HG02970 (cell line): ENCODE measurements around the gene DHX34.
"Not testable (repeated sequence)": the region's sequence is repeated elsewhere in the genome, so short reads cannot be mapped to it uniquely, and the experiment has no call there.

ENCODE experiments used
- ATAC-seq: cut with Tn5 transposase; IDR thresholded peaks from one replicate; pipeline ENCODE4 v1.9.1; 2021; ENCODE audit warnings: mild to moderate bottlenecking, moderate library complexity, moderate number of reproducible peaks; ENCODE audit not compliant: unreplicated experiment, low FRiP score

The DHX34 gene

DNA sequence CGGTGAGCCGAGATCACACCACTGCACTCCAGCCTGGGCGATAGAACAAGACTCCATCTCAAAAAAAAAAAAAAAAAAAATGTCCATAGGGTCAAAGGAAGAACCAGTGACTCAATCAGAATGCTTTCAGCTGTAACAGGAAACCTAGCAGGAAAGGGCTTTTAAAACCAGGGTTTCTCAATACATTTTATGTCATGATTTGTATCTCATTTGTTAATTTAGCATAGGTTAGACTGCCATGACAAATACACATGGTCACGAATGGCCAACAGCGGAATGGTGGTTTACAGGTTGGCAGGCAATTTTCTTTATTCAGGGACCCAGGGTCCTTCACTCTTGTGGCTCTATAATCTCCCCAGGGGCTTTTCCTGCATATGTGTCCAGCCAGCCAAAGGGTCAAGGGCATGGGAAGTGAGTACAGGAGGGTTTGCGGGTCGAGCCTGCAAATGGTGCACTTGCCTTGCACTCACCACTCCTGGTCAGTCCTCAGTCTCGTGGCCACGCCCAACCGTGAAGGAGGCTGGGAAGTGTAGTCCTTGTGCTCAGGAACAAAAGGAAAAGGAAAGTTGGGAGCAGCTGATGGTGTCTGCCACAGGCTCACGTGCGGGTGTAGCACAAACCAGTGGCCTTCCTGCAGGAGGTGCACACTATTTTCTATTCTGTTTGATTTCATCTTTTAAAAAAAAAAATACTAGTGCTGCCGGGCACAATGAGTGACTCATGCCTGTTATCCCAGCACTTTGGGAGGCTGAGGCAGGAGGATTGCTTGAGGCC, 14.8 kb downstream of the DHX34 start:
- ATAC-seq = no peak

DNA sequence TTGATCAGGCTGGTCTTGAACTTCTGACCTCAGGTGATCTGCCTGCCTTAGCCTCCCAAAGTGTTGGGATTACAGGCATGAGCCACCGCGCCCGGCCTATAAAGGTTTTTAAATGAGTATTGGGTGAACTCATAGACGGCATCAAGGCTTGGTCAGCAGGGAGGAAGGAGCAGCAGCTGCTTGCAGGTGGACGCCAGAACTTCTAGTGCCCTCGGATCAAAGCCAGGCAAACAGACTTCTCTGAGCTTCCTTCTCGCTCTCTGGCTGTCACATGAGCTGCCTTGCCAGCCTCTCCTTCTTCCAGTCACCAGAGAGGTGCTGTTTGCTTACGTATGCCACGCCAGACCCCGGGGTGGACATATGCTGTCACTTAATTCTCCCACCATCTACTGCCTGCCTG, 16.3 kb downstream of the DHX34 start:
- not testable (repeated sequence) for ATAC-seq

DNA sequence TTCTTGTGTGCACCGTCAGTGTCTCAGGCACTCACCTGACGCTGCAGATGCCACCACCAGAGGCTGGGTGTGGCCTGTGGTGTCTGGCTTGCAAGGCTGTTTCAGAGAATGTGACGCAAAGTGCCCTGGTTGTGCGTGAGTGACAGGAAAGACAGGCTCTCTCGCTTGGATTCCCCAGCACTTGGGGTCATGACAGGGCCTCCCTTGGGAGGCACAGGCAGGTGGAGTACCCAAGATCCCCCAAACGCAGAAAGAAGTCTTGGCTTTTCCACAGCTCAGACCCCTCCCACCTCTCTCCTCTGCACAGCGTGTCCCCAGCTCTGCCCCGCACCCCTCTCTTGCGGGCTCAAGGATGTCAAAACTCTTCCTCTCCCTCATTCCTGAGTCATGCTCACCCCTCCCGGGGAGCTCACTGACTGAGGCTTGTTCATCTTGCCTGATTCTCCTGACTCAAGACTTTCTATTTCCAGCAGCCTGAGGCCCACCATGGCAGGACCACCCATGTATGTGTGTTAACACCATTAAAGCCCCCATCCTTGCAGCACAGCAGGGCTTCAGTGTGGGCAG, 21.0 kb downstream of the DHX34 start:
- no peak for ATAC-seq

DNA sequence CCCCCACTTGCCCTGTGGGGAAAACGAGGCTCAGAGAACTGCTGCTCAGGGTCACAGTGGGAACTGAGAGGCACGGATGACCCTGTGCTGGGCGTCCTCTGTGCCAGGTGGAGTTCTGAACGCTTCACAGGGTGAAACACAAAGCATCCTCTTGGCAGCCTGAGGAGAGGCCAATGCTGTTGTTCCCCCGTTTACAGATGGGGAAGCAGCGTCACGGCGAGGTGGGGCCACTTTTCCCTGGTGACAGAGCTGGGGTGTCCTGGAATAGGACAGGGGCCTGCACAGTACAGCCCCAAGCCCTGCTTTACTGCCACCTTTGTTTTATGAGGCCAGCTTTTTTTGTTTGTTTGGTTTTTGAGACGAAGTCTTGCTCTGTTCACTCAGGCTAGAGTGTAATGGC, 22.1 kb downstream of the DHX34 start:
- no peak for ATAC-seq

DNA sequence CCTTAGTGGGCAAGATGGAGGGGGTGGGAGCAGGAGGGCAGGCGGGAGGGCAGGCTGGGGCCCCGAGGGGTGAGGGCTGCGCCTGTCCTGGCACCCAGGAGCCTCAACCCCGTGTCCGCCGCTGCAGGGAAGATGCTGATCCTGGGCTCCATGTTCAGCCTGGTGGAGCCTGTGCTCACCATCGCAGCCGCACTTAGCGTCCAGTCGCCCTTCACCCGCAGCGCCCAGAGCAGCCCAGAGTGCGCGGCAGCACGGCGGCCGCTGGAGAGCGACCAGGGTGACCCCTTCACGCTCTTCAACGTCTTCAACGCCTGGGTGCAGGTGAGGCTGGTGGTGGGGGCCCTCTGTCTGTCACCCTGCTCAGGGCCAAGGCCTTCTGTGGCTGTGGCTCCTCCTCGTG, 23.5 kb downstream of the DHX34 start:
- no peak for ATAC-seq

DNA sequence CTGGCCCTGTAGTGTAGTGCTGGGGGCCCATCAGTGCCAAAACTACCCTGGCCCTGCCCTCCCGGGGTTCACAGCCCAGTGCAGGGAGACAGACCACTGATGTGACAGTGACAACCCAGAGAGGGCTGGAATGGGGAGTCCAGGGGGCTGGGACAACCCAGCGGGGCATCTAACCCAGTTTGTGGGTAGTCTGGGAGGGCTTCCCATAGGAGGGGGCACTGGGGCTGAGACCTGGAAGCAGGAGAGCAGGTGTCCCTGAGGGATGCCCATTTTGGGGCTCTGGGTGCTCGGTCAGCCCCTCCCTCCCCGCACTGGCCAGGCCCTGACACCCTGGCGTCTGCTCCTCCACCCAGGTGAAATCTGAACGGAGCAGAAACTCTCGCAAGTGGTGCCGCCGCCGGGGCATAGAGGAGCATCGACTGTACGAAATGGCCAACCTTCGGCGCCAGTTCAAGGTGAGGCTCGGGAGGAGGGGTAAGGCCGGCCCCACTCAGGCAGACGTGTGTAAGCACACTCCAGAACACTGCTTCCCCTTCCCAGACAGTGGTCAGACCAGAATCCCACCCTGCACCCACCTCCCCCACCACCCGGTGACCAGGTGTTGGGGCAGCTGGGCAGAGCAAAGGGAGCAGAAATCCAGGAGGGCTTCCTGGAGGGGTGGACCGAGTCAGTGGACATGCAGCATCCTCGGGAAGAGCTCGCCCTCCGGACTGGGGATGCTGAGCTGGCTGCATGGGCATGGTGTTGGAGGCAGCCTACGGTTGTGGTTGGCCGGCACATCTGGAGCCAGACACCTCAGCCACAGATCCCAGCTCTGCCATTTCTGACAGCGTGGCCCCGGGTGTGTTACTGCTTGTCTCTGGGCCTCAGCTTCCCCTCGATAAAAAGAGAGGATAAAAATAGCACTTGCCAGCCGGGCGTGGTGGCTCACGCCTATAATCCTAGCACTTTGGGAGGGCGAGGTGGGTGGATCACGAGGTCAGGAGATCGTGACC, 24.4 kb downstream of the DHX34 start:
- ATAC-seq = no peak

DNA sequence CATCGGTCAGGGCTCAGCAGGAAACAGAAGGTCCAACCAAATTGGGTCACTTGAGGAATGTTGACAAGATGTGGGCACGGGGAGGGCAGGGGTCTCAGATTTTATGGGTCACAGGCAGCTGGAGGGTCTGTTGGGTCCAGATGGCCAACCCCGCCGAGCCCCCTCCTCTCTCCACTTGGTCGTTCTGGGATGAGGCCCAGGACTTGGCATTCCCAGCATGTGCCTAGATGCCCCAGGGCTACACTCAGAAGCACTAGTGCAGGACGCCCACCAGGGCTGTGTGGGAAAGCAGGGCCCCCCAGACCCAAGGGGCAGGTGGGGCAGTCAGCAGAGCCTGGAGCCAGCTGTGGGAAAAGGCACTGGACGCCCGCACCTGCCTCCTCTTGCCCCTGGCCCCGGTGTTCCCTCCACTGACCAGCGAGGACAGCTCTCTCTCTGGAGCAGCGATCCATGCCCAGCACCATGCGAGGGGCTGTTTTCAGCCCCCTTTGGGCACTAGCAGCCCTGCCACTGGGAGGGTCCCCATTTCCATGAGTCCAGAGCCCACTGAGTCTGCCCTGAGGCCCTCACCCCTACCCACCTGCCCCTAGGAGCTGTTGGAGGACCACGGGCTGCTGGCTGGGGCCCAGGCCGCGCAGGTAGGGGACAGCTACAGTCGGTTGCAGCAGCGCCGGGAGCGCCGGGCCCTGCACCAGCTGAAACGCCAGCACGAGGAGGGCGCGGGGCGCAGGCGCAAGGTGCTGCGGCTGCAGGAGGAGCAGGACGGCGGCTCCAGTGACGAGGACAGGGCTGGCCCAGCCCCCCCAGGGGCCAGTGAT, 26.0 kb downstream of the DHX34 start:
- ATAC-seq = no peak

DNA sequence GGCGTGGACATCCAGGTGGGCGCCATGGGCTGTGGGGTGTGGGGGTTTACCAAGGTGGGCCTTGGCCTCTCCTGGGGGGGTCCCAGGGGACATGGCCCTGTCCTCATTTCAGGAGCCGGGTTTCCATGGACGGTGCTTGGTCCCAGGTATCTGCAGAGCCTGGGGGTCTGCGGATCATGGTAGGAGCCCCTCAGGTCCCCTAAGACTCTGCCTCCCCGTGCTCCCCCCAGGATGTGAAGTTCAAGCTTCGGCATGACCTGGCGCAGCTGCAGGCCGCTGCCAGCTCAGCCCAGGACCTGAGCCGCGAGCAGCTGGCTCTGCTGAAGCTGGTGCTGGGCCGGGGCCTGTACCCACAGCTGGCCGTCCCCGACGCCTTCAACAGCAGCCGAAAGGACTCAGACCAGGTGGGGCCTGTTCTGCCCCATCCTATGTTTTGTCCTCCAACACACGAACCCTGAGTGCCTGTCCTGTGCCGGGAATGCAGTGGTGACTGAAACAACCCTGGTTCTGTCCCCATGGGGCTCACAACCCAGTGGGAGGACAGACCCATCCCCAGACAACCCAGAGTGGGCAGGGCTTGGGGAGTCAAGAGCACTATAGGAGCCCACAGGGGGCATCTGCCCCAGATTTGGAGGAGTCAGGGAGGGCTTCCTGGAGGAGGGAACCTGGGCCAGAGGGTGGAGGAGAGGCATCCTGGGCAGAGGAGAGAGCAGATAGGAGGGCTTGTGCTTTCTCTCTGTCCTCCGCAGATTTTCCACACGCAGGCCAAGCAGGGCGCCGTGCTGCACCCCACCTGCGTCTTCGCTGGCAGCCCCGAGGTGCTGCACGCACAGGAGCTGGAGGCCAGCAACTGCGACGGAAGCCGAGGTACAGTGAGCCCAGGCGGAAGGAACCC, 26.8 kb downstream of the DHX34 start:
- no peak for ATAC-seq

DNA sequence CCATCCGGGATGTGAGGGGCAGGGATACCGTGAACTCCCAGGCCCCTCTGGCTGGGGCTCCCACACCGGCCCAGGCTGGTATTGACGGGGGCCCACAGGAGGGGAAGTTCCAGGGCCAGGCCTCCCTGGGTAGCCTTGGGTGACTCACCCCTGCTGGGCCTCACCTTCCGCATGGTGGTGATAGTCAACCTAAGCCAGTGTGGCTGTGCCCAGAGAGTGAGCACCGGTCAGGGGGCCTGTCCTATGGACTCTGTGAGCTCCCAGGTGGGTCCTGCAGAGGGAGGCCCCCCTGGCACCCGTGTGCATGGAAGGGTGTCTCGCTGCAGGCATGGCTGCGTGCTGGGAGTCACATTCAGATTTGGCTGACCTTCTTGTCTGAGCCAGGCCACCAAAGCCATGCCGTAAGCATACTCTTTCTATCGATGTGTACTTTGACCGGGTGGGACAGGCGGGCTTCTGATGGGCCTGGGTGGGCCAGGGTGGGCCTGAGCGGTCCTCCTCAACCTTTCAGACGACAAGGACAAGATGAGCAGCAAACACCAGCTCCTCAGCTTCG, 27.6 kb downstream of the DHX34 start:
- ATAC-seq = no peak

DNA sequence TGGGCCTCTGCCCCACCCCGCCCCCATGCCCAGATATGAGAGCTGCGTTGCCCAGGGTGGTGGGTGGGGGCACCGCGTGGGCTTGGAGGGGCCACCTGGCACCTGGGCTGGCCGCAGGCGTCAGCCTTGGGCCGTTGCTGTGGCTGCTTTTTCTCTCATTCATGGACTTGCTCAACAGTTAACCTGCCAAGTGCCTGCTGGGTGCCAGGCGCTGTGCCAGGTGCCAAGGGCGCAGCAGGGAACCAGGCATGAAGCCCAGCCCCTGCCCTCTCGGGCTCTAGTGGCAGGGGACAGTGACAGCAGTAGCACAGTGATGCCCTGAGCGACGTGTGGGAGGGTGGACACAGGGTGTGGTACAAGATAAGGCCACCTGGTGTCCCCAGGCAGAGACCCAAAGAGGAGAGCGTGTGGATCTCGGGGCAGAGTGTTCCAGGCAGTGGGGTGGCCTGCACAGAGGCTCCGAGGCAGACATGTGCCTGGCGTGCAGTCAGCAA, 28.1 kb downstream of the DHX34 start:
- no peak for ATAC-seq

DNA sequence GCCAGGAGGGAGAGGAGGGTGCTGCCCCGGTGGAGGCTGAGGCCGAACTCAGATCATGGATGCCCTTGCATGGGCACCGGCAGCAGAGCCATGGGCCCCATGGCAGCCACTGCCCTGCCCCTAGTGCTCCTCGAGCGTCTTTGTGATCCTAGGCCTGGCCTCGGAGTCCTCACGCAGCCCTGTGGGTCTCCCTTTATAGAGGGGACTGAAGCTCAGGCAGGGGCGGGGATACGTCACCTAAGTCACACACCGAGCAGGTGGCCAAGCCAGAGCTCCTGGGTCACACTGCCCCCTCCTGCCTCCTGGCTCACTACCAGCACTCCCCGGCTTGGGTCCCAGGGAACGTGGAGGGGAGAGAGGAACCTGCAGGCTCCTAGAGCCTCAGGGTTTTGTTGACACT, 28.7 kb downstream of the DHX34 start:
- ATAC-seq = no peak

DNA sequence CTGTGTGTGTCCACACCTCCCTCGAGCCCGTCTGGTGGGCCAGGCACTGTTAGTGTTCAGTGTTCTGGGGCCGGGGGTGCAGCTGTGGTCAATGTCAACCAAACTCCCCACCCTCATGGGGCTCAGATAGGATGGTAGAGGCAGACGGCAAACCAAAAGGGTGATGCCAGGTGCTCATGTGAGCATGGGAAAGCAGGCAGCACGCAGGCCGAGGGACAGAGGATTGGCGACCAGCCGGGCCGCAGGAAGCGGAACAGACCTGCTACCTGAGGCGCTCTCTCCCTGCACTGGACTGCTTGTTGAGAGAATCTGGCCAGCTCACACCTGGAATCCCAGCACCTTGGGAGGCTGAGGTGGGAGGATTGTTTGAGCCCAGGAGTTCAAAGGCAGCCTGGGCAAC, 29.1 kb downstream of the DHX34 start:
- no peak for ATAC-seq

DNA sequence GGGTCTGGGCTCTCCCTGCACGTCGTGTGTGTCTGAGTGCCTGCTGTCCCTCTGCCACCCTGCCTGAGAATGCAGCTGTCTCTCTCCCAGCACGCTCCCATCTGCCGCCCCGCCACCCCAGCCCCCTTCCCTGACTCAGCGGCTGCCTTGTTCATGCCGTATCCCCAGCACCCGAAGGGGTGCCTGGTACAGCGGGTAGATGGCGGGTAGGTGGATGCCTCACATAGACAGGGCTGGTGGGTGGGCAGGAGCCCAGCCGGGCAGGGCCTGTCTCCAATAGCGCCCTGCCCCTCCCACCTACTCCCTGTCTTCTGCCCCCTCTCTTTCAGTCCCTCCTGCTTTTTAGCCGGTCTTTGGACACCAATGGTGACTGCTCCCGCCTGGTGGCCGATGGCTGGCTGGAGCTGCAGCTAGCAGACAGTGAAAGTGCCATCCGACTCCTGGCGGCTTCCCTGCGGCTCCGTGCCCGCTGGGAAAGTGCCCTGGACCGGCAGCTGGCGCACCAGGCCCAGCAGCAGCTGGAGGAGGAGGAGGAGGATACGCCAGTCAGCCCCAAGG, 30.3 kb downstream of the DHX34 start:
- no peak for ATAC-seq

DNA sequence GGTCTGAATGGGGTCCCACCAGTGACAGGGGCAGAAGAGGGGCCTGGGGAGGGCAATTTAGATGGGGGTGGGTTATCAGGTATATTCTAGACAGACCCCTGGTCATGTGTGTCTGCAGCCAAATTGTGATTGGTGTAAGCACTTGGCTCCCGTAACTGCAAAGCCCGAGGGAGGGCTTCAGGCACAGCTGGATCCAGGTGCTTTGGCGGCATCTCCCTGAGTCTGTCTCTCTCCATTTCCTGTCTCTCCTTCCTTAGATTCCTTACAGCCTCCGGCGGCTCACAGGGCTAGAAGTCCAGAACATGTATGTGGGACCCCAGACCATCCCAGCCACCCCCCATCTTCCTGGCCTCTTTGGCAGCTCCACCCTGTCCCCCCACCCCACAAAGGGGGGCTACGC, 31.4 kb downstream of the DHX34 start:
- no peak for ATAC-seq

DNA sequence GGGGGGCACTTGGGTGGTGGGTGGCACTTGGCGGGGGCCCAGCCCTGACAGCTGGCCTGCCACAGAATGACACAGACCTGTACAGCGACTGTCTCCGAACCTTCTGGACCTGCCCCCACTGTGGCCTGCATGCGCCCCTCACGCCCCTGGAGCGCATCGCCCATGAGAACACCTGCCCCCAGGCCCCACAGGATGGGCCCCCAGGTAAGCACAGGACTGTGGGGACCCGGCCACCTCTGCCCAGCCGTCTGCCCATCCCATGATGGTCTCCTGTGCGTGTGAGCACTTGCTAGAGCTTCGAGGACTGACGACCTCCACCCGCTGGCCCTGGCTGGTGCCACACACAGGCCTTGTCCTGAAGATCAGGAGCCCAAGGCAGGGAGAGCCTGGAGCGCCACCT, 32.0 kb downstream of the DHX34 start:
- ATAC-seq = no peak

DNA sequence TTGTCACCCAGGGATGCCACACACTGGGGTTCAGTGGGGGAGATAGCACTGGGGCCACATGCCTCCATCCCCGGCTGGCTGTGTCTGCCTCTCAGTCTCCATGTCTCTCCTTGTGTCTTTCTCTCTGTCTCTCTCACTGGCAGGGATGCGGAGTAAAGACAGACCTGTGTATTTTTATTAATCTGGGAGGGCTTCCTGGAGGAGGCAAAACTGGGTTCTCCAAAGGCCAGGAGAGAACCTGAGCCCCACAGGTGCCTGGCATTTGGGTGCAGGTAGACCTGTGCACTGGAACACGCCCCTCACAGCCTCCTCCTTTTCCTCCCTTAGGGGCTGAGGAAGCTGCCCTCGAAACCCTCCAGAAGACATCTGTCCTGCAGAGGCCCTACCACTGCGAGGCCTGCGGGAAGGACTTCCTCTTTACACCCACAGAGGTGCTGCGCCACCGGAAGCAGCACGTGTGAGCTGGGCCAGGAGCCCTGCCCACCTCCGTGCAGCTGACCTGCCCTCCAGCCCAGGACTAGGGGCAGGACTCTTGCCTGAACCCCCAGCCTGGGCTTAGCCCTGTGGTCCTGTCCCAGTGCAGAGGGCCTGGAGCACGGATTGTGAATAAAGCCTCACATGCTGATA, 32.7 kb downstream of the DHX34 start:
- ATAC-seq = no peak

DNA sequence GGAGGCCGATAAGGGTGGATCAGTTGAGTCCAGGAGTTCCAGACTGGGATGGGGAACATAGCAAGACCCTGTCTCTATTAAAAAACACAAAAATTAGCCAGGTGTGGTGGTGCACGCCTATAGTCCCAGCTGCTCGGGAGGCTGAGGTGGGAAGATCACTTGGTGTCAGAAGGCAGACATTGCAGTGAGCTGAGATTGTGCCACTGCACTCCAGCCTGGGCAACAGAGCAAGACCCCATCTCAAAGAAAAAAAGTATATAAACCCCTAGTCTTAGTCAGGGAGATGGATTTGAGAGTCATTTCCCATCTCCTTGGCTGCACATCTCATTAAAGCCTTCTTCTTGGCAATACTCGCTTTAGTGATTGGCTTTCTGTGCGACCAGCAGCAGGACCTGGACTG, 34.8 kb downstream of the DHX34 start:
- not testable (repeated sequence) for ATAC-seq

DNA sequence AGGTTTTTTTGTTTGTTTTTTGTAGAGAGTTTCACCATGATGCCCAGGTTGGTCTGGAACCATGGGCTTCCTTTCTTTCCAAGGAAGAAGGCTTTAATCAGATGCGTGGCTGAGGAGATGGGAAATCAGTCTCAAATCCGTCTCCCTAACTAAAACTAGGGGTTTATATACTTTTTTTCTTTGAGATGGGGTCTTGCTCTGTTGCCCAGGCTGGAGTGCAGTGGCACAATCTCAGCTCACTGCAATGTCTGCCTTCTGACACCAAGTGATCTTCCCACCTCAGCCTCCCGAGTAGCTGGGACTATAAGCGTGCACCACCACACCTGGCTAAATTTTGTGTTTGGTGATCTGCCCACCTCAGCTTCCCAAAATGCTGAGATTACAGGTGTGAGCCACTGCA, 35.4 kb downstream of the DHX34 start:
- not testable (repeated sequence) for ATAC-seq
